ENCODE data around the gene CCDC74B.
"Not testable (repeated sequence)": the region's sequence is repeated elsewhere in the genome, so short reads cannot be mapped to it uniquely, and the experiment has no call there.

The CCDC74B gene

DNA sequence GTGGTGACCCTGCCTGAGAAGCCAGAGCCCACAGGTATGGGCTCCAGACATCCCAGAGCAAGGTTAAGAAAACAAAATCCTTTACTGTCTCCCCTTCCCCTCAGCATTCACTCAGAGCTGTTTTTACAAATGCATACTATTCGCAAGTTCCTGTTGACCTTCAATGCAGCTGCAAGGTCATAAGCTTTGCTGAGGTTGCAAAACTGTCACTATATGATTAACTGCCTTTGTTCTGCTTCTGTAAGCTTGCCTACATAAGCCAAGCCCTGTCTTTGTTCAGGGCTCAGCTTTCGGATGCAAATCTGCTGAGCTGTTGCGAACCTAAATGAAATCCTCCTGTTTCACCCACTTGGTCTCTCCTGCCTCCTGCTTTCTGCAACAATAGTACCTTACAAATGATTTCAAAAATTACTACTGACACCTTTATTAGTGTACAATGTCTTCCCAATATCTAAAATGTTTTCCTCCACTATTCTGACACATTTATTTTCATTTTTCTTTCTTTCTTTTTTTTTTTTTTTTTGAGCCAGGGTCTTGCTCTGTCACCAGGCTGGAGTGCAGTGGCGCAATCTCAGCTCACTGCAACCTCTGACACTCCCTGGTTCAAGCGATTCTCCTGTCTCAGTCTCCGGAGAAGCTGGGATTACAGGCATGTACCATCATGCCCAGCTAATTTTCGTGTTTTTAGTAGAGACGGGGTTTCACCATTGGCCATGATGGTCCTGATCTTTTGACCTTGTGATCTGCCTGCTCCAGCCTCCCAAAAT is 42.1 kb downstream of the CCDC74B start:
- DNase-seq (ENCODE audit: low read depth, low spot score): not testable (repeated sequence)

All from brain pericyte (primary cell).